ENCODE results near the gene SEMA3A.
"Not testable (repeated sequence)": the region's sequence is repeated elsewhere in the genome, so short reads cannot be mapped to it uniquely, and the experiment has no call there.

SEMA3A gene

DNA sequence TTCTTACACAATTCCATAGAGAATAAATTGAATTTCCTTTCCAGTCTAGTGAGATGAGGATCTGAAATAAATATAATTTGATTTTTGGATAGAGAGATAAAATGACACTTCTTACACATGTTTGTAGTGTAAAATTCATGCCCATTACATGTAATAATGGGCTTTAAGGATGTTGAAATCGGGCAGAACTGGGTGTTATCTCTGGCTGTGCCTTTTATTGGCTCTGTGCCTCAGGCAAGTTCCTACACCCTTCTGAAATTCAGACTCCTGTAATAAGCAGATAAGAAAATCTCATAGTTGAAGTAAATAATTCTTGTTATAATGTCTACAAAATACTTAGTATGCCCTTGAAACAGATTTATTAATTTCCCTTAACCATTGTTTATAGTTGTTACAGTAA, 125.6 kb downstream of the SEMA3A start:
- no peak for DNase-seq (ENCODE audit: low read depth in 1 of 2, low spot score in 1 of 2)

DNA sequence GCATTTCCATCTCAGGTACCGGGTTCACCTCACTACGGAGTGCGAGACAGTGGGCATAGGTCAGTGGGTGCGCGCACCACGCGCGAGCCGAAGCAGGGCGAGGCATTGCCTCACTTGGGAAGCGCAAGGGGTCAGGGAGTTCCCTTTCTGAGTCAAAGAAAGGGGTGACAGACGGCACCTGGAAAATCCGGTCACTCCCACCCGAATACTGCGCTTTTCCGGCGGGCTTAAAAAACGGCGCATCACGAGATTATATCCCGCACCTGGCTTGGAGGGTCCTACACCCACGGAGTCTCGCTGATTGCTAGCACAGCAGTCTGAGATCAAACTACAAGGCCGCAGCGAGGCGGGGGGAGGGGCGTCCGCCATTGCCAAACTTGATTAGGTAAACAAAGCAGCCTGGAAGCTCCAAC, 132.1 kb downstream of the SEMA3A start:
- DNase-seq (ENCODE audit: low read depth in 1 of 2, low spot score in 1 of 2) = not testable (repeated sequence)

DNA sequence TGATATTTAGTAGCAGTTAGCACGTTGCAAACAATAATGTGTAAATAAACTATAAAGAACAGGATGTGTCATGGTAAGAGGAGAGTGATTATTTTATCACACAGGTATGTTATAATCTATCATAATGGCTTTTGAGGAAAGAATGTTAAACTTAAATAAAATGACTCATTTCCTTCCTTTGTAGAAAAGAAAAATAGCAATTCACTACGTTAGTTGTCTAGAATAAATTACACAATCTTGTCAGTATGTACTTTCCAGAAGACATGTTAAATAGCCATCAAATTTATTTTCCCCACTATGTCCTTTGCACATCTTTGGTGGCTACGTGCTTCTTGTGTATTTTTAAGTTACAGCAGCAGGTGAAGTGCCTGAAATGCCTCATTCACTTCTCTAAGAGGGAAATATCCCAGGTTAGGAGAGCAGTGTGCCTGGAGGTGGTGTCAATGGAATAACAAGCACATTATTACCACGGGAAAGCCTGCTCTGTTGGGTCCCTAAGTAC, 133.8 kb downstream of the SEMA3A start:
- DNase-seq (ENCODE audit: low read depth in 1 of 2, low spot score in 1 of 2) = no peak

DNA sequence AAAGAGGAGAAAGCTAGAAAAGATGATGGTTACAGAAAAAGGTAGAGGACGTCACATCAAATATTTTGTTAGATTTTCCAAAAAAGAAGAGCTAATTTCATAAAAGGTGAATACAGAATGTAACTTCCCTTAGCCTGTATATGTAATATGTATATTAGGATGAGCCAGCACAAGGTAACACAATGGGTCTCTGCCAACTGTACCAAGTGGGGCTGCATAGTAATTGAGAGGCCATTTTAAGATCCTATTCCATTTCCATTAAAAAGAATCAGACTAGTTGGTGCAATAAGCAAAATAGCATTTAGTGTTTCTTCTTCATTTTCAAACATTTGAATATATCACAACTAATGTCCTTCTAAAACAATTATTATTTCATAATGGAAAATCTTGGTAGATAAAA, 134.6 kb downstream of the SEMA3A start:
- no peak for DNase-seq (ENCODE audit: low read depth in 1 of 2, low spot score in 1 of 2)

GRCh38 chr7:84058311-84059076, 136.1 kb downstream of the SEMA3A start:
- no peak for DNase-seq (ENCODE audit: low read depth in 1 of 2, low spot score in 1 of 2)

DNA sequence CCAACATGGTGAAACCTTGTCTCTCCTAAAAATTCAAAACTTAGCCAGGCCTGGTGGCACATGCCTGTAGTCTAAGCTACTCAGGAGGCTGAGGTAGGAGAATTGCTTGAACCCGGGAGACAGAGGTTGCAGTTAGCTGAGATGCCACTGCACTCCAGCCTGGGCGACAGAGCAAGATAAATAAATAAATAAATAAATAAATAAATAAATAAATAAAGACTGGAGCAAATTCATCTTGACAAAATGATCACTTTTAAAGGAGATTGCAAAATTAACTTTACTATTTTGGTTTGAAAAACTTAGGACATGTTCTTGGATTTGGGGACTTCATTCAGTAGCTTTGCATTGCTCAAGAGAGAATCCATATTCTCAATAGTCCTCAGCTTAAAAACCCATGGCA, 137.0 kb downstream of the SEMA3A start:
- DNase-seq (ENCODE audit: low read depth in 1 of 2, low spot score in 1 of 2) = no peak

DNA sequence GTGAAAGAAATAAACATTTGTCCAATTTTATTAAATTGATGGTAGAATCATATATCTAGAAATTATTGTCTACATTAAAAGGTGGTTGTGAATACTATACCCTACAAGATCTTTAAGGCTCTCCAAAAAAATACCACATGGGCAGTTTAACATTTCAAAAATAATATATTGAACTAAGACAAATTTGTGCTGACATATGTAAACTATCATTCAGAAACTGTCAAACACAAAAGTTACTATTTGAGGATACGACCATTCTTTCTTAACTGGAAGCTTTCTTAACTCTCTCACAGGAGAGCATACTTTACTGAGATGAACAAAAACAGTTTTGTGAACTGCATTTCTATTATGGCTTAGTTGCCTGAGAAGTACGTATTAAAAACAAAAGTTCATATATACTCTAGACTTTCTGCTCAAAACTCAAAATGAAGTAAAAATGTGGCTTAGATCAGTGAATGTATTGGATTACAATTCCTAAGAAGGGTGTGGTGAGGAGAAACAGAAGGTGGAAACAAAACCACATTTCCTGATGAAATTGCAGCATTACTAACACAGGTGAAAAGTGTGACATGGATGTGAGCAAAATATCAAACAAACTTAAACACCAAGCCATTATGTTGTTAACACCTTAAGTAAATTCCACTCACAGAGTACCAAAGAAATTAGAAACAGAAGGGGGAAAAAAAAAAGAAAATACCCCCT, 138.5 kb downstream of the SEMA3A start:
- DNase-seq (ENCODE audit: low read depth in 1 of 2, low spot score in 1 of 2) = no peak

GRCh38 chr7:84055199-84055598, 139.4 kb downstream of the SEMA3A start:
- DNase-seq (ENCODE audit: low read depth in 1 of 2, low spot score in 1 of 2) = not testable (repeated sequence)

DNA sequence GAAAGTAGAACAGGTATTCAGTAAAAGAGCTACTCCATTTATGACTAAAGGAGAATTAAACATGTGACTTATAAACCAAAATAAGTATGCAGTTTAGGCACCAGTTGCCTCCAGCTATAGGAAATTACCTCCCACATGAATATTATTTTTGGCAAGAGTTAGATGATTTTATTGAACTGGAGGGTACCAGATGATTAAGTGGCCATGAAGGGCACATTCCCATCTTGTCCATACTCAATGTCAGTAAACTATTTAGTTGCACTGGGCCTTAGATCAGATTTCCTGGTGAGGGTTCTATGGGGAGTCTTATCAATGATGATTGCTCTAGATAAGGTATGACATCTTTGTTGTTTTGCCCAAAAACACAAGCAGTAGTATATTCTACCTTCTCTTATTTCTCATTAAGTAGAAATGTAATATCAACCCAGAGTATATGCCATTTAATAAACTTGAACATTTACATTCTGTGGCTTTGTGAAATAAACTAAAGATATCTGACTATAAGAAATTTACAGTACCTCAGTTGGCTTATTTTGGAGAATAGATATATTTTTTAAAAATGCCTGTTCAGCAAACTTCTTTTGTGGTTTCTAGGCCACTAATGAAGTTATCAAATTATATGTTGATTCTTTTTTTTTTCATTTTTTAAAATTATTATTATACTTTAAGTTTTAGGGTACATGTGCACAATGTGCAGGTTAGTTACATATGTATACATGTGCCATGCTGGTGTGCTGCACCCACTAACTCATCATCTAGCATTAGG, 145.3 kb downstream of the SEMA3A start:
- no peak for DNase-seq (ENCODE audit: low read depth in 1 of 2, low spot score in 1 of 2)

- DNase-seq (ENCODE audit: low read depth in 1 of 2, low spot score in 1 of 2) = no peak
Measured at GRCh38 chr7:84047085-84047484, 147.5 kb downstream of the SEMA3A start.

DNA sequence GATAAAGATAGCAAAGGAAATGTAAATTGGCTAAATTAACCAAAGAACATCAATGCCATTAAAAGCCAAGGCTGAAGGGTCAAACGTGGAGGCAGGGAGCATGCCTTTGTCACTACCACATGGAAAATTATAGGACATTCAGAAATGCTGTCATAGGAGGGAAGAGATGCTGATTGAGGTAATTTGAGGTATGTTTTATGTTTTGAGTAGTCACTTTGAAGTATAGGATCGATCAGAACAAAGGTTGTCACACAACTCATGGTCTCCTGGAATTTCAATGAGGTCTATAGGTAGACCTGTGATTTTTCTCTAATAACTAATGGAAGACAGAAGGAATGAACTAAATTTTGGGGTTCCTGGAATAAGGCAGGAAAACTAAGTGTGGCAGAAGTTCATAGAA, 149.8 kb downstream of the SEMA3A start:
- DNase-seq (ENCODE audit: low read depth in 1 of 2, low spot score in 1 of 2) = no peak

GRCh38 chr7:84043661-84044191, 150.9 kb downstream of the SEMA3A start:
- no peak for DNase-seq (ENCODE audit: low read depth in 1 of 2, low spot score in 1 of 2)

- DNase-seq (ENCODE audit: low read depth in 1 of 2, low spot score in 1 of 2) = no peak
Measured at GRCh38 chr7:84042110-84042539, 152.5 kb downstream of the SEMA3A start.

DNA sequence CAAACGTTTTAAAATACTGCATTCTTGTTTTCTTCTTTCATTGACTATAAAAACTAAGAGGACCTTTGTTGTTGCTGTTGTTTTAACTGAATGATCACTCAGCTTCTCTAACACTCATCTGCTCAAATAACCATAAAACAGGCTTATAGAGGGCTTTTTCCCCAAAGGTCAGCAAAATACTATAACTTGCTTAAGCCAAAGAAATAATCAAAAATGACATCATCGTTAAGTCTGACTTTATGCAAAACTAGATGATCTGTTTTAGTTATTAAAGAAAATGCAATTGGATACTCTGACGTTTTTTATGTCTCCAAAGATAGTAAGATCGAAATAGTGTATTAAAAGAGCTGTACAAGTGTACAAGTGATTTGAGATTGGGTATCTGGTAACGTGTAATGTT, 152.9 kb downstream of the SEMA3A start:
- DNase-seq (ENCODE audit: low read depth in 1 of 2, low spot score in 1 of 2) = no peak

- DNase-seq (ENCODE audit: low read depth in 1 of 2, low spot score in 1 of 2) = no peak
Measured at GRCh38 chr7:84040355-84040754, 154.2 kb downstream of the SEMA3A start.

GRCh38 chr7:84039432-84039831, 155.2 kb downstream of the SEMA3A start:
- DNase-seq (ENCODE audit: low read depth in 1 of 2, low spot score in 1 of 2) = no peak

DNA sequence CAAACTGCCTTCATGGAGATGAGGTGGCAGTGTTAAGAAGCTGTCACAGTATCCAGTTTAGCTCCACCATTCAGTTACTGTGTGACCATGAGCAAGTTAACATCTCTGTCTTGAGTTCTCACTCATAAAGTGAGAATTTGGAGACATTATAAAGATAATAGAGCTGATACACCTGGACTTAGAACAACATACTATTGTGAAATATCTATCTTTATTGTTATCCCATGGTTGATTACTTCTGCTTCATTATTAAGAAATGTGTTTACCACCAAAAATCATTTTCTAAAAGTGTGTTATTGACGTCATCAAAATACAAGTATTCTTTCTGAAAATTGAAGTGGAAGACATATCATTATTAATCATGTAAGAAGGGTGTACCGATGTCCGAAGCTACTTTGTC, 166.9 kb downstream of the SEMA3A start:
- DNase-seq (ENCODE audit: low read depth in 1 of 2, low spot score in 1 of 2) = no peak

DNA sequence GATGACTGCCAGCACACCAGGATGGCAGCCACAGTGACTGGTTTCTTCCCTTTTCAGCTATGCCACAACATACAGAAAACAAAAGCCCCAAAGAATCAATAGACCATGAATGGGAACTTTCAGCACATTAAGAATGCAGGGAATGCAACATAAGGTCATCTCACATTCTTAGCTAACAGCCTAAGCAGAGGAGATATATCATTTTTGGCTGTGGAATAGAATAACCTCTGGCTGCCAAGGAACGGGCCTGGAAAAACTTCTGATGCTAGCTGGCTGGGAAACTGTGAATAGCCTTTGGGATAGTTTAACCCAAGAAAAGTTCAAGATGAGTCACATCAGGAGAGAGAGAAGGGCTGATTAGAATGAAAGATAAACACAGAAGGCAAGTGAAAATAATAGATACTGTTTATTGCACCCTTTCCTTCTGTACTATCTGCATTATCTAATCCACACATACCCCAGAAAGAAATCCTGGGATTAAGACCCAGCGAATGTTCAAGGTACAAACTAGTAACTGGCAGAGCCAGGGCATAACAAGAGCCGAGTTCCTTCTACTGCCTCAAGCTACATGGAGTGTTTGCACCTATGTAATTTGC, 169.2 kb downstream of the SEMA3A start:
- DNase-seq (ENCODE audit: low read depth in 1 of 2, low spot score in 1 of 2) = no peak

GRCh38 chr7:84022684-84023308, 171.8 kb downstream of the SEMA3A start:
- no peak for DNase-seq (ENCODE audit: low read depth in 1 of 2, low spot score in 1 of 2)

- DNase-seq (ENCODE audit: low read depth in 1 of 2, low spot score in 1 of 2) = no peak
Measured at GRCh38 chr7:84022009-84022408, 172.6 kb downstream of the SEMA3A start.
